ENCODE data around the gene TRMT6. TPM values are rescaled to one million over a fixed set of nuclear protein-coding genes. Genes with fewer than 3 reads are reported as not detected.

Gene TRMT6
- total and polyA plus RNA-seq, 9 of the 15 experiments (the other 6 are each of a cell fraction or from before 2014, with no cell fraction given), result 10.6 to 21.3 (median 15.6) TPM

GRCh38 chr20:5919626-5920544, 30.4 kb downstream of the TRMT6 start:
- 2% methylated on average over 8 of the region's 8 CpGs for WGBS (ENCODE audit: insufficient coverage, low coverage, missing lambda C conversion rate)
- H3K4me2 ChIP-seq (ENCODE audit: insufficient read depth, low read length), result no peak overlapping the region
- H3K4me1 ChIP-seq (replicated peaks in 1 of 2; ENCODE audit: control insufficient read depth in 2 of 2, insufficient read depth in 2 of 2, low read length in 2 of 2), result no peaks in the 10 kb centered on the region
- ATAC-seq (no peak), DNase-seq (ENCODE audit: extremely low read depth in 1 of 4, low spot score in 3 of 4) (no peak), FAIRE-seq (no peak)
- in situ Hi-C loops (cut with MboI), result no loop called here
- H3K27me3 ChIP-seq (ENCODE audit: control insufficient read depth in 2 of 2, insufficient read depth in 2 of 2, low read length in 2 of 2), result peaks cover 0 to 13% of the 10 kb centered on the region in 2 experiments; a peak in 4 of 5 replicates
- no peak overlapping the region for H3K4me3 ChIP-seq
- ChIA-PET POLR2A (interaction anchor here (1.0 kb wide), 1 partner anchor 22 kb away, joined by 3 read pairs; no protein-coding TSS in a partner anchor), CTCF (ENCODE audit: low intra/inter-chr PET ratio) (interaction anchor here (0.6 kb wide), 1 partner anchor 8 kb away, joined by 3 read pairs; no protein-coding TSS in a partner anchor)
- no TSS peak for BruUV-seq (replicated peaks)
- no peak overlapping the region for H2AFZ ChIP-seq (ENCODE audit: low read depth, low read length)
- no peaks in the 10 kb centered on the region for H3K36me3 ChIP-seq (ENCODE audit: control insufficient read depth, insufficient read depth, low read length)
- intact Hi-C loops (cut with micrococcal nuclease), result no loop called here
- H3K27ac ChIP-seq (ENCODE audit: extremely low read depth, low read depth, low read length), result no peak overlapping the region
- H3K9me1 ChIP-seq (ENCODE audit: control insufficient read depth, insufficient read depth, low read length), result no peaks in the 10 kb centered on the region
- H3K79me2 ChIP-seq (ENCODE audit: control insufficient read depth, insufficient read depth, low read length), result no peaks in the 10 kb centered on the region
- H4K20me1 ChIP-seq (replicated peaks; ENCODE audit: control insufficient read depth, insufficient read depth, low read length), result no peaks in the 10 kb centered on the region
- no peak overlapping the region for H3K9ac ChIP-seq (ENCODE audit: insufficient read depth in 1 of 2, low read depth in 2 of 2, low read length in 2 of 2)
- no peaks in the 10 kb centered on the region for H3K9me3 ChIP-seq (replicated peaks; ENCODE audit: control insufficient read depth, insufficient read depth, low read depth, low read length)
- TF ChIP-seq THAP12 (CRISPR knock-in tag; IDR thresholded peaks at IDR 0.05), result no peak
- no peak for TF ChIP-seq ZNF584 (CRISPR knock-in tag; IDR thresholded peaks at IDR 0.05; ENCODE audit: low read depth)
- TF ChIP-seq MAX (CRISPR knock-in tag; IDR thresholded peaks at IDR 0.05), result no peak
- no peak for TF ChIP-seq BCOR (IDR thresholded peaks at IDR 0.05)
- TF ChIP-seq HMGXB4 (CRISPR knock-in tag; IDR thresholded peaks at IDR 0.05), result no peak
- TF ChIP-seq MEF2A (IDR thresholded peaks at IDR 0.05; ENCODE audit: control insufficient read depth, low read depth, low read length), result no peak
- no peak for TF ChIP-seq RNF219 (CRISPR knock-in tag; IDR thresholded peaks at IDR 0.05)
- no peak for TF ChIP-seq ZNF449 (CRISPR knock-in tag; IDR thresholded peaks at IDR 0.05)
- no peak for TF ChIP-seq NCOA6 (IDR thresholded peaks at IDR 0.05)
- TF ChIP-seq HMG20B (CRISPR knock-in tag; IDR thresholded peaks at IDR 0.05), result no peak
